AG04449 (cell line): ENCODE results near the gene CSNK2A1.

ENCODE experiments used
- CTCF ChIA-PET: fragments of 350-600 bp; formaldehyde crosslinking; extraction: SDS; loops from one replicate; lab custom pipeline; 2021; ENCODE audit warnings: antibody characterized with exemption; lab: Yijun Ruan, JAX
- POLR2A ChIA-PET: fragments of 400-600, 350-600 bp; formaldehyde crosslinking; extraction: SDS; loops from one replicate; lab custom pipeline; 2020; ENCODE audit warnings: antibody characterized with exemption, inconsistent platforms; lab: Yijun Ruan, JAX
- DNase-seq: peaks from one replicate; pipeline ENCODE4 v3.0.0-alpha.2; 2010; ENCODE audit warnings: low read depth, low spot score
- H3K4me3 ChIP-seq: 2 replicates; pipeline ENCODE4 v1.5.1; 2011; ENCODE audit warnings: low read depth, mild to moderate bottlenecking, control low read depth, low read length
- CTCF ChIP-seq: IDR thresholded peaks from one replicate; pipeline ENCODE4 v1.5.1; 2011; ENCODE audit warnings: mild to moderate bottlenecking, moderate library complexity, low read length, control low read depth, inconsistent platforms; ENCODE audit not compliant: insufficient read depth; ENCODE audit errors: missing control alignments

The CSNK2A1 gene

GRCh38 chr20:543369-544152, at the start of gene CSNK2A1:
Gene CSNK2A1, minus strand, starts transcription at chr20:543790. Its CDS starts 35,239 bp downstream, at chr20:508551.
- CTCF ChIA-PET = interaction anchor here (0.7 to 3.2 kb wide), 7 partner anchors 17 to 196 kb away, joined by 3 to 18 read pairs (median 5); no protein-coding TSS in a partner anchor
- H3K4me3 ChIP-seq = peak within 1 kb of the TSS; percentile 89
- POLR2A ChIA-PET = interaction anchor here (0.9 kb wide), 1 partner anchor 109 kb away, joined by 5 read pairs; the partner anchor contains the start of gene SRXN1
- DNase-seq = peak; percentile 57
- no peak for TF ChIP-seq CTCF

- CTCF ChIA-PET = no interaction called here
- DNase-seq = no peak
- POLR2A ChIA-PET = no interaction called here
- H3K4me3 ChIP-seq = no peak overlapping the region
- TF ChIP-seq CTCF = no peak
Observed at GRCh38 chr20:592506-592905, 48.9 kb upstream of the CSNK2A1 start.

DNA sequence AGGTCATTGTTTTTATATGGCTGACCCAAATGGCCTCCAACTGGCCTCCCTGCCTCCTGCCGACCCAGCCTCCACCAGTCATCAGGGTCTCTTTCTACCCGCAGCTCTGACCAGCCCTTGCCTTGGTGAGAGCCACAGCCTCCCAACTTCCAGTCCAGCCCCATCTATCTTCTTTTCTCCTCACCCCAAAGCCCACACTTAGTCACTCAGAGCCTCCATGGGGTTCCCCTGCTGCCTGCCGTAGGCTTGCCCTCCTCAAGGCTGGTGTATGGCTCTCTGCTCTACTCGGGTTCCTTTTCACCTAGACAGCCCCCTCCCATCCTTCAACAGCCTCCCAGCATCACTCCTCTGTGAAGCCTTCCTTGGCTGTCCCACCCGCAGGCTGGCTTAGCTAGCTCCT, 48.4 kb upstream of the CSNK2A1 start:
- no peak for TF ChIP-seq CTCF

GRCh38 chr20:588932-589672, 45.5 kb upstream of the CSNK2A1 start:
- no peak for DNase-seq
- ChIA-PET CTCF (no interaction called here), POLR2A (no interaction called here)
- no peak overlapping the region for H3K4me3 ChIP-seq
- no peak for TF ChIP-seq CTCF

More for the DNA sequence above, 48.4 kb upstream of the CSNK2A1 start:
- H3K4me3 ChIP-seq = no peak overlapping the region
- CTCF ChIA-PET = no interaction called here
- POLR2A ChIA-PET = no interaction called here
- no peak for DNase-seq

DNA sequence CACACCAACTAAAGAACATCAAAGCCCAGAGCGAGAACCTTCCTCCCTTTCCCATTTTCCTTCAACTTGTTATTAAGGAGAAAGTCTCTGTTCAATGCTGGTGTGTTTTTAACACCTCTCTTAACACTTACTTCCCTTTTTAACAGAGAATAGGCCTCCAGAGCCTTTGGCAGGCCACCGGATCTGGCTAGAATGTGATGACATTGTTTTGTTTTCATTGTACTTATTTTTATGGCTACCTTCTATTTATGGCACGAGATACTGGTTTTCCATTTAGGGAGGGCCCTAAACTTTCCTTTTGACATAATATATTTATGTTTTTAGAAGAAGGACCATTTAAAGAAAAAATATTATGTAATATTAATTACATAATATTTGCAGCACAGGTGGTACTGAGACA, 44.9 kb upstream of the CSNK2A1 start:
- ChIA-PET CTCF (interaction anchor here (1.2 kb wide), 1 partner anchor 79 kb away, joined by 3 read pairs; no protein-coding TSS in a partner anchor), POLR2A (no interaction called here)
- no peak for TF ChIP-seq CTCF
- DNase-seq = no peak
- H3K4me3 ChIP-seq = no peak overlapping the region

GRCh38 chr20:584971-585301, 41.3 kb upstream of the CSNK2A1 start:
- ChIA-PET POLR2A (no interaction called here), CTCF (interaction anchor here (1.9 kb wide), 1 partner anchor 23 kb away, joined by 6 read pairs; no protein-coding TSS in a partner anchor)
- no peak for DNase-seq
- no peak for TF ChIP-seq CTCF
- H3K4me3 ChIP-seq = no peak overlapping the region
